Thoracic aorta (tissue), 2 donors: ENCODE data around the gene ACAP2. TPM values are rescaled to one million over a fixed set of nuclear protein-coding genes. Genes with fewer than 3 reads are reported as not detected.
A peak's percentile ranks its signal among the peaks of the same experiment; 100 is the strongest.
"Not testable (repeated sequence)": the region's sequence is repeated elsewhere in the genome, so short reads cannot be mapped to it uniquely, and the experiment has no call there.

Source experiments
- ATAC-seq: fragments of 150-250 bp; one replicate; pipeline ENCODE4 v1.8.0; 2017; ENCODE audit warnings: low read depth; ENCODE audit not compliant: insufficient number of reproducible peaks, low FRiP score
- DNase-seq: peaks from one replicate; pipeline ENCODE4 v3.0.0-alpha.2; 2020; ENCODE audit warnings: low spot score
- H3K27ac ChIP-seq, 2 donors: fragments of 200-600 bp; sonication (generic); 1 replicate in 1 of 2; 2 replicates in 1 of 2; pipeline ENCODE4 v1.5.1; 2016; ENCODE audit warnings: mild to moderate bottlenecking in 2 of 2, moderate library complexity in 2 of 2
- H3K27me3 ChIP-seq: fragments of 200-600 bp; sonication (generic); replicated peaks from 2 replicates; pipeline ENCODE4 v1.6.0; 2016; ENCODE audit warnings: mild to moderate bottlenecking; ENCODE audit not compliant: insufficient read depth
- H3K36me3 ChIP-seq: fragments of 200-600 bp; sonication (generic); one replicate; pipeline ENCODE4 v1.5.1; 2016
- H3K4me1 ChIP-seq, 2 donors: fragments of 200-600 bp; sonication (generic); 1 replicate in 1 of 2; 2 replicates in 1 of 2; pipeline versions ENCODE4 v1.5.1 to v1.6.0; 2016; ENCODE audit warnings: low read depth in 2 of 2, mild to moderate bottlenecking in 1 of 2; ENCODE audit not compliant: control insufficient read depth in 1 of 2
- H3K4me3 ChIP-seq: fragments of 200-600 bp; sonication (generic); 2 replicates; pipeline ENCODE4 v1.5.1; 2016; ENCODE audit warnings: mild to moderate bottlenecking
- H3K9me3 ChIP-seq: fragments of 200-600 bp; sonication (generic); 2 replicates; pipeline ENCODE4 v1.5.1; 2016
- CTCF ChIP-seq: fragments of 200-600 bp; sonication (generic); IDR thresholded peaks from one replicate; pipeline ENCODE4 v1.5.1; 2019; ENCODE audit warnings: antibody characterized with exemption
- total RNA-seq, 2 donors: library from RNA; depleted of rRNA; stranded (reverse); fragments of >200 nt; gene quantifications; one replicate each; pipeline versions ENCODE4 v1.1.0 to v1.2.3, GENCODE V29; 2016

Gene ACAP2
- 10 to 100 TPM; 32.2 to 56.7 TPM for total RNA-seq

GRCh38 chr3:195442573-195443390 lies at the start of gene ACAP2:
Gene ACAP2, minus strand, starts transcription at chr3:195443020. Its CDS starts 173 bp downstream, at chr3:195442847.
- DNase-seq = peak; percentile 95
- peak within 1 kb of the TSS; percentile 83 for H3K4me3 ChIP-seq
- H3K27ac ChIP-seq = peak within 1 kb of the TSS; percentile 88 to 94
- peaks cover 14 to 20% of the 10 kb centered on the region in 2 donors for H3K4me1 ChIP-seq
- no peaks in the 10 kb centered on the region for H3K9me3 ChIP-seq
- ATAC-seq = peak; percentile 98
- H3K36me3 ChIP-seq = no peaks in the 10 kb centered on the region
- no peak for TF ChIP-seq CTCF
- no peaks in the 10 kb centered on the region for H3K27me3 ChIP-seq

GRCh38 chr3:195475614-195476013 lies 32.8 kb upstream of the ACAP2 start:
- no peak overlapping the region for H3K27ac ChIP-seq
- ATAC-seq (no peak), DNase-seq (no peak)
- no peak for TF ChIP-seq CTCF
- H3K9me3 ChIP-seq = no peaks in the 10 kb centered on the region
- H3K4me1 ChIP-seq = no peaks in the 10 kb centered on the region
- no peaks in the 10 kb centered on the region for H3K27me3 ChIP-seq
- H3K4me3 ChIP-seq = no peak overlapping the region
- H3K36me3 ChIP-seq = no peaks in the 10 kb centered on the region

GRCh38 chr3:195475116-195475515 lies 32.3 kb upstream of the ACAP2 start:
- not testable (repeated sequence) for DNase-seq, H3K4me1 ChIP-seq, H3K9me3 ChIP-seq, H3K36me3 ChIP-seq, H3K27ac ChIP-seq, H3K4me3 ChIP-seq, H3K27me3 ChIP-seq, ATAC-seq

GRCh38 chr3:195468841-195469240 lies 26.0 kb upstream of the ACAP2 start:
- no peaks in the 10 kb centered on the region for H3K4me1 ChIP-seq
- H3K27ac ChIP-seq = no peak overlapping the region
- DNase-seq = no peak
- H3K4me3 ChIP-seq = no peak overlapping the region
- H3K9me3 ChIP-seq = no peaks in the 10 kb centered on the region
- no peak for ATAC-seq
- no peak for TF ChIP-seq CTCF
- no peaks in the 10 kb centered on the region for H3K36me3 ChIP-seq
- H3K27me3 ChIP-seq = no peaks in the 10 kb centered on the region

GRCh38 chr3:195468391-195468776 lies 25.6 kb upstream of the ACAP2 start:
- no peak for TF ChIP-seq CTCF
- Histone ChIP-seq H3K9me3 (no peaks in the 10 kb centered on the region), H3K36me3 (no peaks in the 10 kb centered on the region), H3K27ac (no peak overlapping the region), H3K4me1 (no peaks in the 10 kb centered on the region), H3K4me3 (no peak overlapping the region), H3K27me3 (no peaks in the 10 kb centered on the region)
- ATAC-seq (no peak), DNase-seq (no peak)
